Spleen (tissue), 11 donors: ENCODE results near the gene PDXDC1. TPM values are rescaled to one million over a fixed set of nuclear protein-coding genes. Genes with fewer than 3 reads are reported as not detected.
"Not testable (repeated sequence)": the region's sequence is repeated elsewhere in the genome, so short reads cannot be mapped to it uniquely, and the experiment has no call there.

Experiments used
- DNase-seq: peaks from one replicate; pipeline ENCODE4 v3.0.0-alpha.2; 2020
- H3K27ac ChIP-seq, 8 donors: fragments of 200-600 bp; sonication (generic) in 7 of 8; 1 replicate in 4 of 8; 2 replicates in 4 of 8; pipeline versions ENCODE4 v1.5.0 to v1.8.0; 2016 to 2021; ENCODE audit warnings: inconsistent platforms in 4 of 8, mild to moderate bottlenecking in 4 of 8, moderate library complexity in 1 of 8
- H3K27me3 ChIP-seq, 7 donors: fragments of 200-600 bp; sonication (generic) in 6 of 7; replicated peaks in 1 of 7; 1 replicate in 4 of 7; 2 replicates in 3 of 7; pipeline versions ENCODE4 v1.5.0 to v1.8.0; 2016 to 2021; ENCODE audit warnings: inconsistent platforms in 3 of 7, mild to moderate bottlenecking in 1 of 7
- H3K36me3 ChIP-seq, 6 donors: fragments of 200-600 bp; sonication (generic) in 5 of 6; 1 replicate in 4 of 6; 2 replicates in 2 of 6; pipeline versions ENCODE4 v1.5.0 to v1.8.0; 2016 to 2021; ENCODE audit warnings: inconsistent platforms in 2 of 6
- H3K4me1 ChIP-seq, 6 donors: fragments of 200-600 bp; sonication (generic) in 5 of 6; 1 replicate in 3 of 6; 2 replicates in 3 of 6; pipeline versions ENCODE4 v1.5.0 to v1.8.0; 2016 to 2021; ENCODE audit warnings: inconsistent platforms in 3 of 6
- H3K4me3 ChIP-seq, 8 donors: fragments of 200-600 bp; sonication (generic) in 7 of 8; 1 replicate in 4 of 8; 2 replicates in 4 of 8; pipeline versions ENCODE4 v1.5.0 to v1.8.0; 2016 to 2021; ENCODE audit warnings: inconsistent platforms in 4 of 8, mild to moderate bottlenecking in 4 of 8, moderate library complexity in 2 of 8
- H3K9me3 ChIP-seq, 8 donors: fragments of 200-600 bp; sonication (generic) in 7 of 8; 1 replicate in 4 of 8; 2 replicates in 4 of 8; pipeline versions ENCODE4 v1.5.0 to v1.8.0; 2016 to 2021; ENCODE audit warnings: inconsistent platforms in 4 of 8
- CTCF ChIP-seq, 11 experiments: fragments of 200-600 bp in 7 of 11; fragments of 450-650 bp in 4 of 11; sonication (generic) in 4 of 11; IDR thresholded peaks in 8 of 11; conservative IDR thresholded peaks in 3 of 11; 1 replicate in 7 of 11; 2 replicates in 4 of 11; pipeline versions ENCODE4 v1.4.0 to v1.8.0; 2016 to 2021; ENCODE audit warnings: antibody characterized with exemption in 11 of 11, inconsistent platforms in 4 of 11, mild to moderate bottlenecking in 1 of 11
- POLR2A ChIP-seq, 3 donors: fragments of 450-650 bp; IDR thresholded peaks; one replicate each; pipeline ENCODE4 v1.5.1; 2017; ENCODE audit warnings: antibody characterized with exemption in 3 of 3, mild to moderate bottlenecking in 1 of 3
- POLR2AphosphoS5 ChIP-seq, 3 donors: sonication (generic); formaldehyde crosslinking; IDR thresholded peaks; one replicate each; pipeline ENCODE4 v1.5.1; 2017; ENCODE audit warnings: antibody characterized with exemption in 3 of 3
- WGBS, 5 donors: extraction: QIAGEN DNeasy Blood & Tissue Kit in 3 of 5; methylation state at CpG; one replicate each; pipeline versions ENCODE4 v1.1.5 to v1.1.7; 2013 to 2018; 5-methylcytosine and 5-hydroxymethylcytosine counted together
- intact Hi-C: fragments of 100-400 bp; cut with DNase I; formaldehyde crosslinking; loops from one replicate; pipeline ENCODE4 v1.15.0; 2023; ENCODE audit warnings: low total_unique reads
- polyA plus RNA-seq, 3 donors: library from polyadenylated mRNA; stranded (reverse); fragments of 200-250 nt; gene quantifications; one replicate each; pipeline ENCODE4 v1.2.1, GENCODE V29; 2013
- total RNA-seq, 7 donors: library from RNA; depleted of rRNA in 3 of 7; stranded (reverse); fragments of >200 nt in 3 of 7; fragmentation: NEBNext Ultra II Directional in 4 of 7; extraction: Animal tissue kit (Norgen Biotek cat#: 25700) in 4 of 7; gene quantifications; one replicate each; pipeline versions ENCODE4 v1.1.0 to v1.2.1, GENCODE V29; 2016 to 2021
- donor health status: healthy with polysubstance abuse.
- donor health status: DM: no; HTN: no; CAD: no; lungs with moderate emphysema.
- donor health status: DM: no; HTN: no; CAD: no.
- donor health status: Bipolar disorder and iron deficiency.
- donor health status: healthy.
- donor health status: DM: no; HTN: no; CAD: no.
- donor health status: DM: yes; HTN: yes; CAD: no.

PDXDC1 gene
- total and polyA plus RNA-seq, 10 donors: 17.7 to 80.7 (median 62.8) TPM

- Histone ChIP-seq H3K9me3 (peaks cover 0 to 6% (median 0%) of the 10 kb centered on the region in 8 donors), H3K4me1 (no peaks in the 10 kb centered on the region), H3K27ac (no peak overlapping the region), H3K27me3 (peaks cover 0 to 6% (median 0%) of the 10 kb centered on the region in 7 donors), H3K4me3 (no peak overlapping the region), H3K36me3 (no peaks in the 10 kb centered on the region)
- intact Hi-C loops: no loop called here
- TF ChIP-seq CTCF (IDR thresholded peaks at IDR 0.05 in 8 of 11, conservative IDR thresholded peaks at IDR 0.05 in 3 of 11) (no peak), POLR2A (IDR thresholded peaks at IDR 0.05) (no peak), POLR2AphosphoS5 (IDR thresholded peaks at IDR 0.05) (no peak)
- 76 to 80% (median 77%) methylated on average over 8 of the region's 8 CpGs for WGBS, 5 donors
- no peak for DNase-seq
These were observed 11.3 kb upstream of the PDXDC1 start for GRCh38 chr16:14963281-14964173.

GRCh38 chr16:14965328-14965727 lies 9.5 kb upstream of the PDXDC1 start:
- 89 to 93% (median 91%) methylated on average over 17 of the region's 17 CpGs for WGBS, 5 donors
- no peak overlapping the region for H3K4me3 ChIP-seq
- H3K36me3 ChIP-seq: no peaks in the 10 kb centered on the region
- intact Hi-C loops: no loop called here
- no peaks in the 10 kb centered on the region for H3K4me1 ChIP-seq
- peaks cover 0 to 6% (median 0%) of the 10 kb centered on the region in 8 donors for H3K9me3 ChIP-seq
- H3K27ac ChIP-seq: no peak overlapping the region
- H3K27me3 ChIP-seq: peaks cover 0 to 6% (median 0%) of the 10 kb centered on the region in 7 donors
- TF ChIP-seq POLR2AphosphoS5 (IDR thresholded peaks at IDR 0.05) (no peak), CTCF (IDR thresholded peaks at IDR 0.05 in 8 of 11, conservative IDR thresholded peaks at IDR 0.05 in 3 of 11) (no peak), POLR2A (IDR thresholded peaks at IDR 0.05) (no peak)
- DNase-seq: peak; percentile 59

- H3K27ac ChIP-seq, H3K4me3 ChIP-seq, DNase-seq, intact Hi-C loops, H3K27me3 ChIP-seq, H3K4me1 ChIP-seq, H3K9me3 ChIP-seq, H3K36me3 ChIP-seq: not testable (repeated sequence)
- 92 to 96% (median 94%) methylated on average over 3 of the region's 3 CpGs for WGBS, 5 donors
These were observed 5.0 kb upstream of the PDXDC1 start for GRCh38 chr16:14969795-14970194.

- H3K27ac ChIP-seq, H3K9me3 ChIP-seq, H3K27me3 ChIP-seq, intact Hi-C loops, H3K4me3 ChIP-seq, H3K36me3 ChIP-seq, DNase-seq: not testable (repeated sequence)
- 91 to 94% (median 92%) methylated on average over 12 of the region's 12 CpGs for WGBS, 5 donors
- H3K4me1 ChIP-seq: peaks cover 8 to 22% (median 17%) of the 10 kb centered on the region in 6 donors
These were observed 3.1 kb upstream of the PDXDC1 start for GRCh38 chr16:14971621-14972228.

GRCh38 chr16:14973785-14974322 lies 972 bp upstream of the PDXDC1 start:
- WGBS, 5 donors: 60 to 75% (median 68%) methylated on average over 13 to 14 of the region's 14 CpGs
- H3K27me3 ChIP-seq, H3K36me3 ChIP-seq, DNase-seq, H3K9me3 ChIP-seq, intact Hi-C loops: not testable (repeated sequence)
- peak overlapping the region in 6 of 8 donors; percentile 88 to 94 (median 92) for H3K27ac ChIP-seq
- H3K4me1 ChIP-seq: peaks cover 8 to 39% (median 21%) of the 10 kb centered on the region in 6 donors
- H3K4me3 ChIP-seq: peak overlapping the region in 6 of 8 donors; percentile 67 to 96 (median 91)

- H3K36me3 ChIP-seq, H3K27me3 ChIP-seq, H3K9me3 ChIP-seq, DNase-seq, intact Hi-C loops: not testable (repeated sequence)
- Histone ChIP-seq H3K4me1 (peaks cover 8 to 43% (median 23%) of the 10 kb centered on the region in 6 donors), H3K4me3 (peak overlapping the region; percentile 67 to 98 (median 92)), H3K27ac (peak overlapping the region; percentile 84 to 94 (median 92))
- 1 to 3% (median 2%) methylated on average over 7 of the region's 7 CpGs for WGBS, 5 donors
These were observed 533 bp upstream of the PDXDC1 start for GRCh38 chr16:14974331-14974655.
